HEK293 (cell line): ENCODE results near the gene SPINK4.

Experiments
- CTCF ChIA-PET: fragments of 350-600 bp; formaldehyde crosslinking; extraction: SDS; loops from one replicate; lab custom pipeline; 2021; ENCODE audit warnings: antibody characterized with exemption; lab: Yijun Ruan, JAX
- POLR2A ChIA-PET: fragments of 300-600 bp; formaldehyde crosslinking; extraction: SDS; loops from one replicate; lab custom pipeline; 2020; ENCODE audit warnings: antibody characterized with exemption, inconsistent platforms; lab: Yijun Ruan, JAX
- H3K27ac ChIP-seq: fragments of 200-500 bp; sonication (Bioruptor generic); 2 replicates; pipeline ENCODE4 v1.5.1; 2014; ENCODE audit warnings: low read depth, low read length, control low read depth, inconsistent platforms; ENCODE audit errors: extremely low read depth
- H3K36me3 ChIP-seq, 2 experiments: fragments of 200-500 bp in 1 of 2; sonication (Bioruptor generic) in 1 of 2; 1 replicate in 1 of 2; 2 replicates in 1 of 2; pipeline ENCODE4 v1.5.1; 2014 to 2017; ENCODE audit warnings: inconsistent platforms in 2 of 2, low read length in 2 of 2; ENCODE audit not compliant: control insufficient read depth in 2 of 2, insufficient read depth in 1 of 2
- H3K4me1 ChIP-seq: fragments of 200-500 bp; sonication (Bioruptor generic); 2 replicates; pipeline ENCODE4 v1.5.1; 2014; ENCODE audit warnings: mild to moderate bottlenecking, low read length, inconsistent platforms; ENCODE audit not compliant: control insufficient read depth, insufficient read depth
- H3K4me3 ChIP-seq: 2 replicates; pipeline ENCODE4 v1.5.1; 2011; ENCODE audit warnings: low read depth, mild to moderate bottlenecking, control low read depth, low read length, moderate library complexity
- H3K9me3 ChIP-seq: fragments of 200-500 bp; sonication (Bioruptor generic); 2 replicates; pipeline ENCODE4 v1.5.1; 2014; ENCODE audit warnings: low read depth, low read length, inconsistent platforms; ENCODE audit not compliant: control insufficient read depth, insufficient read depth
- BCL11A ChIP-seq: fragments of 450-650 bp; formaldehyde crosslinking; IDR thresholded peaks from 2 replicates; pipeline ENCODE4 v1.5.1; 2016; ENCODE audit warnings: low read depth, missing biosample characterization, missing genetic modification characterization
- GFI1B ChIP-seq: fragments of 450-650 bp; formaldehyde crosslinking; IDR thresholded peaks from 2 replicates; pipeline ENCODE4 v1.5.1; 2016; ENCODE audit warnings: missing biosample characterization, missing genetic modification characterization
- GLI2 ChIP-seq: fragments of 450-650 bp; formaldehyde crosslinking; IDR thresholded peaks from 2 replicates; pipeline ENCODE4; 2017; ENCODE audit warnings: missing biosample characterization, missing genetic modification characterization, low read depth, borderline replicate concordance
- GLIS2 ChIP-seq: fragments of 450-650 bp; formaldehyde crosslinking; IDR thresholded peaks from 2 replicates; pipeline ENCODE4 v1.5.1; 2016; ENCODE audit warnings: missing biosample characterization, missing genetic modification characterization
- HOXD13 ChIP-seq: sonication (generic); formaldehyde crosslinking; IDR thresholded peaks from 2 replicates; pipeline ENCODE4 v1.8.0; 2022; ENCODE audit warnings: missing genetic modification reagents, borderline replicate concordance
- KLF1 ChIP-seq: fragments of 450-650 bp; formaldehyde crosslinking; IDR thresholded peaks from 2 replicates; pipeline ENCODE4 v1.5.1; 2016; ENCODE audit warnings: missing biosample characterization, missing genetic modification characterization
- KLF8 ChIP-seq: fragments of 450-650 bp; formaldehyde crosslinking; IDR thresholded peaks from 2 replicates; pipeline ENCODE4 v1.5.1; 2016; ENCODE audit warnings: missing biosample characterization, missing genetic modification characterization
- OSR2 ChIP-seq: fragments of 450-650 bp; formaldehyde crosslinking; IDR thresholded peaks from 2 replicates; pipeline ENCODE4 v1.5.1; 2016; ENCODE audit warnings: missing biosample characterization, missing genetic modification characterization
- OVOL3 ChIP-seq: fragments of 450-650 bp; formaldehyde crosslinking; IDR thresholded peaks from 2 replicates; pipeline ENCODE4 v1.5.1; 2016; ENCODE audit warnings: missing biosample characterization, missing genetic modification characterization
- REPIN1 ChIP-seq: fragments of 450-650 bp; formaldehyde crosslinking; IDR thresholded peaks from 2 replicates; pipeline ENCODE4 v1.5.1; 2017; ENCODE audit warnings: missing biosample characterization, missing genetic modification characterization, low read depth
- SALL2 ChIP-seq: fragments of 450-650 bp; formaldehyde crosslinking; IDR thresholded peaks from 2 replicates; pipeline ENCODE4 v1.5.0; 2017; ENCODE audit warnings: missing biosample characterization, mild to moderate bottlenecking, missing genetic modification characterization, borderline replicate concordance
- SCRT2 ChIP-seq: fragments of 450-650 bp; formaldehyde crosslinking; IDR thresholded peaks from 2 replicates; pipeline ENCODE4 v1.5.1; 2016; ENCODE audit warnings: missing biosample characterization, missing genetic modification characterization
- SP7 ChIP-seq: fragments of 450-650 bp; formaldehyde crosslinking; IDR thresholded peaks from 2 replicates; pipeline ENCODE4 v1.5.1; 2016; ENCODE audit warnings: missing biosample characterization, missing genetic modification characterization
- ZFP3 ChIP-seq: fragments of 450-650 bp; formaldehyde crosslinking; IDR thresholded peaks from 2 replicates; pipeline ENCODE4 v1.5.1; 2016; ENCODE audit warnings: low read depth, missing biosample characterization, missing genetic modification characterization
- ZIC2 ChIP-seq: fragments of 450-650 bp; formaldehyde crosslinking; IDR thresholded peaks from 2 replicates; pipeline ENCODE4 v1.5.1; 2016; ENCODE audit warnings: missing biosample characterization, missing genetic modification characterization
- ZNF10 ChIP-seq: fragments of 450-650 bp; formaldehyde crosslinking; IDR thresholded peaks from 2 replicates; pipeline ENCODE4 v1.5.1; 2017; ENCODE audit warnings: missing biosample characterization, missing genetic modification characterization
- ZNF140 ChIP-seq: fragments of 450-650 bp; formaldehyde crosslinking; IDR thresholded peaks from 2 replicates; pipeline ENCODE4 v1.5.1; 2016; ENCODE audit warnings: missing biosample characterization, missing genetic modification characterization
- ZNF155 ChIP-seq: fragments of 450-650 bp; formaldehyde crosslinking; IDR thresholded peaks from 2 replicates; pipeline ENCODE4 v1.5.1; 2016; ENCODE audit warnings: missing biosample characterization, missing genetic modification characterization
- ZNF175 ChIP-seq: fragments of 450-650 bp; formaldehyde crosslinking; IDR thresholded peaks from 2 replicates; pipeline ENCODE4 v1.5.1; 2016; ENCODE audit warnings: missing biosample characterization, missing genetic modification characterization
- ZNF211 ChIP-seq: fragments of 450-650 bp; formaldehyde crosslinking; IDR thresholded peaks from 2 replicates; pipeline ENCODE4 v1.5.1; 2016; ENCODE audit warnings: low read depth, missing biosample characterization, missing genetic modification characterization
- ZNF221 ChIP-seq: fragments of 450-650 bp; formaldehyde crosslinking; IDR thresholded peaks from 2 replicates; pipeline ENCODE4 v1.5.1; 2017; ENCODE audit warnings: missing biosample characterization, missing genetic modification characterization, borderline replicate concordance
- ZNF404 ChIP-seq: fragments of 450-650 bp; formaldehyde crosslinking; IDR thresholded peaks from 2 replicates; pipeline ENCODE4 v1.5.1; 2017; ENCODE audit warnings: missing biosample characterization, missing genetic modification characterization
- ZNF416 ChIP-seq: fragments of 450-650 bp; formaldehyde crosslinking; IDR thresholded peaks from 2 replicates; pipeline ENCODE4 v1.5.1; 2016; ENCODE audit warnings: missing biosample characterization, missing genetic modification characterization
- ZNF548 ChIP-seq: fragments of 450-650 bp; formaldehyde crosslinking; IDR thresholded peaks from 2 replicates; pipeline ENCODE4 v1.5.1; 2016; ENCODE audit warnings: missing biosample characterization, missing genetic modification characterization
- ZNF558 ChIP-seq: fragments of 450-650 bp; formaldehyde crosslinking; IDR thresholded peaks from 2 replicates; pipeline ENCODE4 v1.5.1; 2016; ENCODE audit warnings: missing biosample characterization, missing genetic modification characterization
- ZNF664 ChIP-seq: fragments of 450-650 bp; formaldehyde crosslinking; IDR thresholded peaks from 2 replicates; pipeline ENCODE4 v1.5.1; 2016; ENCODE audit warnings: missing biosample characterization, missing genetic modification characterization
- ZNF707 ChIP-seq: fragments of 450-650 bp; formaldehyde crosslinking; IDR thresholded peaks from 2 replicates; pipeline ENCODE4 v1.5.1; 2016; ENCODE audit warnings: missing biosample characterization, missing genetic modification characterization
- ZNF785 ChIP-seq: fragments of 450-650 bp; formaldehyde crosslinking; IDR thresholded peaks from 2 replicates; pipeline ENCODE4 v1.5.1; 2016; ENCODE audit warnings: missing biosample characterization, missing genetic modification characterization
- ZSCAN23 ChIP-seq: fragments of 450-650 bp; formaldehyde crosslinking; IDR thresholded peaks from 2 replicates; pipeline ENCODE4 v1.5.1; 2016; ENCODE audit warnings: missing biosample characterization, missing genetic modification characterization
- TF ChIP-seq, protein P1 (sequence below): fragments of 450-650 bp; formaldehyde crosslinking; IDR thresholded peaks from 2 replicates; pipeline ENCODE4 v1.5.1; 2016; ENCODE audit warnings: missing biosample characterization, missing genetic modification characterization
- TF ChIP-seq, protein P2 (sequence below): fragments of 450-650 bp; formaldehyde crosslinking; IDR thresholded peaks from 2 replicates; pipeline ENCODE4 v1.5.1; 2017; ENCODE audit warnings: missing biosample characterization, mild to moderate bottlenecking, missing genetic modification characterization, moderate library complexity
- TF ChIP-seq, protein P3 (sequence below): fragments of 450-650 bp; formaldehyde crosslinking; IDR thresholded peaks from 2 replicates; pipeline ENCODE4 v1.5.1; 2016; ENCODE audit warnings: missing biosample characterization, missing genetic modification characterization
- TF ChIP-seq, protein P4 (sequence below): fragments of 450-650 bp; formaldehyde crosslinking; IDR thresholded peaks from 2 replicates; pipeline ENCODE4 v1.5.1; 2016; ENCODE audit warnings: missing biosample characterization, missing genetic modification characterization, borderline replicate concordance

Gene SPINK4

DNA sequence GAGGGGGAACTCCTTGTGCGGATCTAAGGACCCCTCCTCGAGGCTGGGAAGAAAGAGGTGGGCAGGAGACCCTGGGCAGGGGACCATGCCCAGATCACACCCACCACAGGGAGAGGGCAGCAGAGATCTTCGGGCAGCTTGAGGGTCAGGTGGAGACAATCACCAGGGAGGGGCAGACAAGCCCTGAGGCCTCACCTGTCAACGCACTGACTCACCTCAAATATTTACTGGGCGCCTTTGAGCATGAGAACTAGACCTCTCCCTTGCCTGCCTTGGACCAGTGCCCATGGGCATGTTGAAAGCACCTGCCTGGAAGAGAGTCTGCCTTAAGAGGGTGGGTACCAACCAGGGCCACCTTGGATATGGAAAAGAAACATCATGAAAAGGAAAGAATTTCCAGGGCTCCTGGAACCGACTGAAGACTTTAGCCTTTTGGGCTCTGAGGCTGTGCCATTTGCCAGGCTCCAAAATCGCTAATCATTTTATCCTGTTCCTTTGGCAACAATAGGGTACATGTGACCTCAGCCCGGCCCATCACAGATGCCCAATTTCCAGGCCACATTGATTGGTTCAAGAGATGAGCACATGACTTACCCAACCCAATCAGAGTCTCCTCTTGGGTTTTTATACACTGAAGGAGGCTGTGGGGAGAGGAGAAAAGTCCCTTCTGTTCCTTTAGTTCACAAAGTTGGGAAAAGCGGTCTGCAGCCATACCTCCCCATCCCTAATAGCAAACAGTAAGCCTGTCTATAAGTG, 10.4 kb upstream of the SPINK4 start (continued):
- TF ChIP-seq GLI2 (no peak), ZNF221 (tag by site-specific recombination) (no peak), ZNF404 (tag by site-specific recombination) (no peak), ZNF140 (no peak), ZNF558 (tag by site-specific recombination) (no peak), ZNF664 (tag by site-specific recombination) (no peak), SP7 (tag by site-specific recombination) (no peak), KLF8 (tag by site-specific recombination) (no peak), ZNF10 (tag by site-specific recombination) (no peak), ZNF785 (tag by site-specific recombination) (no peak), BCL11A (tag by site-specific recombination) (no peak), GFI1B (tag by site-specific recombination) (no peak), OVOL3 (no peak), KLF1 (peak; percentile 63), OSR2 (tag by site-specific recombination) (no peak)
- TF ChIP-seq, protein P1, sequence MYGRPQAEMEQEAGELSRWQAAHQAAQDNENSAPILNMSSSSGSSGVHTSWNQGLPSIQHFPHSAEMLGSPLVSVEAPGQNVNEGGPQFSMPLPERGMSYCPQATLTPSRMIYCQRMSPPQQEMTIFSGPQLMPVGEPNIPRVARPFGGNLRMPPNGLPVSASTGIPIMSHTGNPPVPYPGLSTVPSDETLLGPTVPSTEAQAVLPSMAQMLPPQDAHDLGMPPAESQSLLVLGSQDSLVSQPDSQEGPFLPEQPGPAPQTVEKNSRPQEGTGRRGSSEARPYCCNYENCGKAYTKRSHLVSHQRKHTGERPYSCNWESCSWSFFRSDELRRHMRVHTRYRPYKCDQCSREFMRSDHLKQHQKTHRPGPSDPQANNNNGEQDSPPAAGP (tag by site-specific recombination): peak; percentile 89
- TF ChIP-seq, all 188 proteins: peak for 4

DNA sequence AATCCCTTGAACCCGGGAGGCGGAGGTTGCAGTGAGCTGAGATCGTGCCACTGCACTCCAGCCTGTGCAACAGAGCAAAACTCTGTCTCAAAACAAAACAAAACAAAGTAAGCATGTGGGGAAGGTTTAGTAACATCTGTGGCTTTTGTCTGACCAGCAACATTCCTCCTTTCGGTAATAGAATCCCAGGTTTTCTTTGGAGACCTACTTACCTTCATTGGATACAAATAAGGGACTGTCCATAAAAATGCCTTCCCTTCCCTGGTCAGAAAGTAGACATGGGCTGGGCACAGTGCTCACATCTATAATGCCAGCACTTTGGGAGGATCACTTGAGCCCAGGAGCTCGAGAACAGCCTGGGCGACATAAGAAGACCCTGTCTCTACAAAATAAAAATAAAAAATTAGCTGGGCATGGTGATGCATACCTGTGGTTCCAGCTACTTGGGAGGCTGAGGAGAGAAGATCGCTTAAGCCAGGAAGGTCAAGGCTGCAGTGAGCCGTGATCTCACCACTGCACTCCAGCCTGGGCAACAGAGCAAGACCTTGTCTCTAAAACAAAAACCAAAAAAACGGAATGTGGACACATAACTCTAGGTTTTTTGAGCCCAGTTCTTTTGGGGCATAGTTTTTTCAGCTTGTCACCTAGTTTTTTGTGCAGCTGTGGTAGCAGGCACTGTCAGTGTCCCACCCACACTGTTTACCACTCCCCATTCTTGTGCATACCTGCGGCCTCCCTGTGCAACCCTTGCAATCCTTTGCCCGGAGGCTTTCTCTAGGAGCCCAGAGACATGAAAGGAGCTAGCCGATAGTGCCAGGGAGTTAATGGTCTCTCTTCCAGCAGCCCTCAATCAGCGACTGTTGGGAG, 9.0 kb upstream of the SPINK4 start:
- H3K36me3 ChIP-seq: no peaks in the 10 kb centered on the region
- POLR2A ChIA-PET: interaction anchor here (1.7 kb wide), 1 partner anchor 34 kb away, joined by 3 read pairs; the partner anchor contains the start of genes BAG1 and CHMP5
- no peaks in the 10 kb centered on the region for H3K9me3 ChIP-seq
- no peak overlapping the region for H3K4me3 ChIP-seq
- CTCF ChIA-PET: interaction anchor here (0.6 to 1.0 kb wide), 4 partner anchors 74 to 393 kb away, joined by 3 to 5 read pairs (median 4); no protein-coding TSS in a partner anchor
- peaks cover 6% of the 10 kb centered on the region for H3K4me1 ChIP-seq
- H3K27ac ChIP-seq: no peak overlapping the region
- TF ChIP-seq ZNF175 (tag by site-specific recombination) (no peak), ZFP3 (tag by site-specific recombination) (no peak), ZNF416 (tag by site-specific recombination) (no peak), ZSCAN23 (tag by site-specific recombination) (no peak), GLIS2 (tag by site-specific recombination) (no peak), ZNF211 (tag by site-specific recombination) (no peak), ZNF707 (no peak), SP7 (tag by site-specific recombination) (no peak), ZNF155 (tag by site-specific recombination) (no peak), SALL2 (tag by site-specific recombination) (no peak), SCRT2 (tag by site-specific recombination) (no peak), ZIC2 (tag by site-specific recombination) (no peak), REPIN1 (no peak), ZNF548 (tag by site-specific recombination) (no peak), HOXD13 (no peak)
- TF ChIP-seq, protein P2, sequence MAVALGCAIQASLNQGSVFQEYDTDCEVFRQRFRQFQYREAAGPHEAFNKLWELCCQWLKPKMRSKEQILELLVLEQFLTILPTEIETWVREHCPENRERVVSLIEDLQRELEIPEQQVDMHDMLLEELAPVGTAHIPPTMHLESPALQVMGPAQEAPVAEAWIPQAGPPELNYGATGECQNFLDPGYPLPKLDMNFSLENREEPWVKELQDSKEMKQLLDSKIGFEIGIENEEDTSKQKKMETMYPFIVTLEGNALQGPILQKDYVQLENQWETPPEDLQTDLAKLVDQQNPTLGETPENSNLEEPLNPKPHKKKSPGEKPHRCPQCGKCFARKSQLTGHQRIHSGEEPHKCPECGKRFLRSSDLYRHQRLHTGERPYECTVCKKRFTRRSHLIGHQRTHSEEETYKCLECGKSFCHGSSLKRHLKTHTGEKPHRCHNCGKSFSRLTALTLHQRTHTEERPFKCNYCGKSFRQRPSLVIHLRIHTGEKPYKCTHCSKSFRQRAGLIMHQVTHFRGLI (tag by site-specific recombination): no peak
- TF ChIP-seq, protein P3, sequence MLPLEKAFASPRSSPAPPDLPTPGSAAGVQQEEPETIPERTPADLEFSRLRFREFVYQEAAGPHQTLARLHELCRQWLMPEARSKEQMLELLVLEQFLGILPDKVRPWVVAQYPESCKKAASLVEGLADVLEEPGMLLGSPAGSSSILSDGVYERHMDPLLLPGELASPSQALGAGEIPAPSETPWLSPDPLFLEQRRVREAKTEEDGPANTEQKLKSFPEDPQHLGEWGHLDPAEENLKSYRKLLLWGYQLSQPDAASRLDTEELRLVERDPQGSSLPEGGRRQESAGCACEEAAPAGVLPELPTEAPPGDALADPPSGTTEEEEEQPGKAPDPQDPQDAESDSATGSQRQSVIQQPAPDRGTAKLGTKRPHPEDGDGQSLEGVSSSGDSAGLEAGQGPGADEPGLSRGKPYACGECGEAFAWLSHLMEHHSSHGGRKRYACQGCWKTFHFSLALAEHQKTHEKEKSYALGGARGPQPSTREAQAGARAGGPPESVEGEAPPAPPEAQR (tag by site-specific recombination): no peak
- TF ChIP-seq, protein P4, sequence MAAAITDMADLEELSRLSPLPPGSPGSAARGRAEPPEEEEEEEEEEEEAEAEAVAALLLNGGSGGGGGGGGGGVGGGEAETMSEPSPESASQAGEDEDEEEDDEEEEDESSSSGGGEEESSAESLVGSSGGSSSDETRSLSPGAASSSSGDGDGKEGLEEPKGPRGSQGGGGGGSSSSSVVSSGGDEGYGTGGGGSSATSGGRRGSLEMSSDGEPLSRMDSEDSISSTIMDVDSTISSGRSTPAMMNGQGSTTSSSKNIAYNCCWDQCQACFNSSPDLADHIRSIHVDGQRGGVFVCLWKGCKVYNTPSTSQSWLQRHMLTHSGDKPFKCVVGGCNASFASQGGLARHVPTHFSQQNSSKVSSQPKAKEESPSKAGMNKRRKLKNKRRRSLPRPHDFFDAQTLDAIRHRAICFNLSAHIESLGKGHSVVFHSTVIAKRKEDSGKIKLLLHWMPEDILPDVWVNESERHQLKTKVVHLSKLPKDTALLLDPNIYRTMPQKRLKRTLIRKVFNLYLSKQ (tag by site-specific recombination): no peak
